ENCODE results near the gene DNAJC3. TPM values are rescaled to one million over a fixed set of nuclear protein-coding genes. Genes with fewer than 3 reads are reported as not detected.

Gene DNAJC3
- total RNA-seq, 1 donor from 2014 or later, result 72.7 TPM

DNA sequence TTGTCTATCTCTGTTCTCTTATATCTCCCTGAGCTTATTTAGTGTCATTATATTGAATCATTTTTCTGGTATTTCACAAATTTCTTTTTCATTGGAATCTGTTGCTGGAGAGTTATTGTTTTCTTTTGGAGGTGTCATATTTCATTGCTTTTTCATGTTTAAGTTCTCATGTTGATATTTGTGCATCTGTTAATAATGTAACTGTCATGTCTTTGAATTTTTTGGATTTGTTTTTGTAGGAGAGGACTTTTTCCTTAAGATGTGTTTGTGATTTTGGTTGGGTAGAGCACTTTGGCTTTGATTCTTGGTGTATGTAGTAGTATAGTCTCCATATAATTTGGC lies 64.0 kb downstream of the DNAJC3 start:
- DNase-seq (ENCODE audit: low read depth) (no peak), FAIRE-seq (no peak)
- TF ChIP-seq CTCF (IDR thresholded peaks at IDR 0.05; ENCODE audit: insufficient read depth, low read length, severe bottlenecking), result no peak
- Histone ChIP-seq H3K4me3 (ENCODE audit: low read depth, low read length) (no peak overlapping the region), H3K27me3 (ENCODE audit: control insufficient read depth, insufficient read depth, low read length) (no peaks in the 10 kb centered on the region), H3K36me3 (ENCODE audit: control insufficient read depth, insufficient read depth, low read length) (no peaks in the 10 kb centered on the region)

- no peaks in the 10 kb centered on the region for H3K27me3 ChIP-seq (ENCODE audit: control insufficient read depth, insufficient read depth, low read length)
- no peak overlapping the region for H3K4me3 ChIP-seq (ENCODE audit: low read depth, low read length)
- FAIRE-seq, result peak; percentile 28
- no peak for TF ChIP-seq CTCF (IDR thresholded peaks at IDR 0.05; ENCODE audit: insufficient read depth, low read length, severe bottlenecking)
- no peak for DNase-seq (ENCODE audit: low read depth)
- no peaks in the 10 kb centered on the region for H3K36me3 ChIP-seq (ENCODE audit: control insufficient read depth, insufficient read depth, low read length)
Measured at GRCh38 chr13:95741584-95742563, 64.9 kb downstream of the DNAJC3 start.

- no peak for DNase-seq (ENCODE audit: low read depth)
- no peak for TF ChIP-seq CTCF (IDR thresholded peaks at IDR 0.05; ENCODE audit: insufficient read depth, low read length, severe bottlenecking)
- H3K27me3 ChIP-seq (ENCODE audit: control insufficient read depth, insufficient read depth, low read length), result no peaks in the 10 kb centered on the region
- H3K36me3 ChIP-seq (ENCODE audit: control insufficient read depth, insufficient read depth, low read length), result no peaks in the 10 kb centered on the region
- no peak for FAIRE-seq
- H3K4me3 ChIP-seq (ENCODE audit: low read depth, low read length), result no peak overlapping the region
Measured at GRCh38 chr13:95743192-95743591, 66.3 kb downstream of the DNAJC3 start.

GRCh38 chr13:95745289-95745688 lies 68.3 kb downstream of the DNAJC3 start:
- no peak for FAIRE-seq
- Histone ChIP-seq H3K4me3 (ENCODE audit: low read depth, low read length) (no peak overlapping the region), H3K27me3 (ENCODE audit: control insufficient read depth, insufficient read depth, low read length) (no peaks in the 10 kb centered on the region), H3K36me3 (ENCODE audit: control insufficient read depth, insufficient read depth, low read length) (no peaks in the 10 kb centered on the region)
- TF ChIP-seq CTCF (IDR thresholded peaks at IDR 0.05; ENCODE audit: insufficient read depth, low read length, severe bottlenecking), result no peak
- DNase-seq (ENCODE audit: low read depth), result no peak

GRCh38 chr13:95745752-95746151 lies 68.8 kb downstream of the DNAJC3 start:
- Histone ChIP-seq H3K27me3 (ENCODE audit: control insufficient read depth, insufficient read depth, low read length) (no peaks in the 10 kb centered on the region), H3K4me3 (ENCODE audit: low read depth, low read length) (no peak overlapping the region), H3K36me3 (ENCODE audit: control insufficient read depth, insufficient read depth, low read length) (no peaks in the 10 kb centered on the region)
- DNase-seq (ENCODE audit: low read depth), result no peak
- TF ChIP-seq CTCF (IDR thresholded peaks at IDR 0.05; ENCODE audit: insufficient read depth, low read length, severe bottlenecking), result peak; percentile 20
- FAIRE-seq, result peak; percentile 40

Data from bronchial epithelial cell (primary cell).